Naive B cell (primary cell): ENCODE results near the gene PITPNC1. TPM values are rescaled to one million over a fixed set of nuclear protein-coding genes. Genes with fewer than 3 reads are reported as not detected.
A peak's percentile ranks its signal among the peaks of the same experiment; 100 is the strongest.
"Not testable (repeated sequence)": the region's sequence is repeated elsewhere in the genome, so short reads cannot be mapped to it uniquely, and the experiment has no call there.

Experiments used
- ATAC-seq, 2 donors: fragments of 150-1000 bp; cut with Tn5 transposase; 2 replicates each; pipeline ENCODE4 v1.10.0; 2021; ENCODE audit warnings: low read depth in 2 of 2, mild to moderate bottlenecking in 2 of 2, moderate library complexity in 2 of 2
- DNase-seq: peaks from one replicate; pipeline ENCODE4 v3.0.0; 2022
- H3K27ac Mint-ChIP-seq, 6 donors: one replicate each; pipeline ENCODE4 v1.8.0; 2020 to 2022; ENCODE audit warnings: mild to moderate bottlenecking in 6 of 6, mixed read lengths in 6 of 6, moderate library complexity in 5 of 6, inconsistent platforms in 2 of 6
- H3K27me3 Mint-ChIP-seq, 3 donors: one replicate each; pipeline ENCODE4 v1.8.0; 2021 to 2022; ENCODE audit warnings: mixed read lengths in 3 of 3, mild to moderate bottlenecking in 1 of 3
- H3K36me3 Mint-ChIP-seq, 2 donors: one replicate each; pipeline ENCODE4 v1.8.0; 2020 to 2022; ENCODE audit warnings: mixed read lengths in 2 of 2, inconsistent platforms in 1 of 2, mild to moderate bottlenecking in 1 of 2
- H3K4me1 Mint-ChIP-seq, 3 donors: one replicate each; pipeline ENCODE4 v1.8.0; 2020 to 2022; ENCODE audit warnings: mixed read lengths in 3 of 3, inconsistent platforms in 1 of 3, mild to moderate bottlenecking in 1 of 3, moderate library complexity in 1 of 3
- H3K4me3 Mint-ChIP-seq, 8 donors: one replicate each; pipeline ENCODE4 v1.8.0; 2020 to 2022; ENCODE audit warnings: mild to moderate bottlenecking in 8 of 8, mixed read lengths in 8 of 8, moderate library complexity in 8 of 8, inconsistent platforms in 2 of 8
- H3K9me3 Mint-ChIP-seq, 7 donors: one replicate each; pipeline ENCODE4 v1.8.0; 2020 to 2022; ENCODE audit warnings: mixed read lengths in 7 of 7, mild to moderate bottlenecking in 5 of 7, inconsistent platforms in 2 of 7, moderate library complexity in 1 of 7
- polyA plus RNA-seq, 6 donors: library from polyadenylated mRNA; unstranded; fragments of 300-500 nt; fragmentation: Illumina TruSeq; gene quantifications; one replicate each; pipeline ENCODE4 v1.2.3, GENCODE V29; 2021; ENCODE audit warnings: low read depth in 6 of 6

PITPNC1 gene
- polyA plus RNA-seq, 6 donors from 2014 or later: 7.2 to 14.5 (median 12.3) TPM

DNA sequence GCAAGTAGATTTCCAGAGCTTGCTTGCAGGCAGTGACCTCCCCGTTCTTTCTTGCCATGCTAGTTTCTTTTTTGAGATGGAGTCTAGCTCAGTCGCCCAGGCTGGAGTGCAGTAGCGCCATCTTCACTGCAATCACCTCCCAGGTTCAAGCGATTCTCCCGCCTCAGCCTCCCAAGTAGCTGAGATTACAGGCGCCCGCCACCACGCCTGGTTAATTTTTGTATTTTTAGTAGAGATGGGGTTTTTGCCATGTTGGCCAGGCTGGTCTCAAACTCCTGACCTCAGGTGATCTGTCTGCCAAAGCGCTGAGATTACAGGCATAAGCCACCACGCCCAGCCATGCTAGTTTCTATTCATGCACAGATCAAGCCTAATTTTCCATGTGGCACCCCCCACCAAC is 139.5 kb downstream of the PITPNC1 start:
- not testable (repeated sequence) for H3K27me3 Mint-ChIP-seq, ATAC-seq, H3K36me3 Mint-ChIP-seq, H3K4me3 Mint-ChIP-seq, DNase-seq, H3K27ac Mint-ChIP-seq
- Mint-ChIP-seq H3K9me3 (peaks cover 0 to 11% (median 7%) of the 10 kb centered on the region in 7 donors), H3K4me1 (peaks cover 10 to 25% (median 24%) of the 10 kb centered on the region in 3 donors)

- no peaks in the 10 kb centered on the region for H3K27me3 Mint-ChIP-seq
- ATAC-seq (no peak), DNase-seq (no peak)
- no peak overlapping the region for H3K27ac Mint-ChIP-seq
- no peaks in the 10 kb centered on the region for H3K36me3 Mint-ChIP-seq
- no peak overlapping the region for H3K4me3 Mint-ChIP-seq
- H3K9me3 Mint-ChIP-seq: peaks cover 0 to 11% (median 7%) of the 10 kb centered on the region in 7 donors
- H3K4me1 Mint-ChIP-seq: peaks cover 10 to 25% (median 24%) of the 10 kb centered on the region in 3 donors
Observed at GRCh38 chr17:67517325-67517724, 140.2 kb downstream of the PITPNC1 start.

GRCh38 chr17:67518876-67519275 is 141.8 kb downstream of the PITPNC1 start:
- Mint-ChIP-seq H3K27ac (no peak overlapping the region), H3K9me3 (peaks cover 0 to 11% (median 7%) of the 10 kb centered on the region in 7 donors), H3K27me3 (no peaks in the 10 kb centered on the region), H3K4me3 (no peak overlapping the region), H3K36me3 (no peaks in the 10 kb centered on the region), H3K4me1 (peaks cover 8 to 21% (median 21%) of the 10 kb centered on the region in 3 donors)
- no peak for ATAC-seq
- no peak for DNase-seq

- no peak overlapping the region for H3K4me3 Mint-ChIP-seq
- no peaks in the 10 kb centered on the region for H3K27me3 Mint-ChIP-seq
- peaks cover 0 to 11% (median 7%) of the 10 kb centered on the region in 7 donors for H3K9me3 Mint-ChIP-seq
- H3K27ac Mint-ChIP-seq: peak overlapping the region in 3 of 6 donors; percentile 22 to 90 (median 47)
- H3K4me1 Mint-ChIP-seq: peaks cover 6 to 20% (median 20%) of the 10 kb centered on the region in 3 donors
- H3K36me3 Mint-ChIP-seq: no peaks in the 10 kb centered on the region
- DNase-seq (no peak), ATAC-seq (no peak)
Observed at GRCh38 chr17:67519801-67520251, 142.7 kb downstream of the PITPNC1 start.

- no peak for ATAC-seq
Observed at GRCh38 chr17:67520252-67520906, 143.3 kb downstream of the PITPNC1 start.

GRCh38 chr17:67520916-67521774 is 144.1 kb downstream of the PITPNC1 start:
- Mint-ChIP-seq H3K27me3 (no peaks in the 10 kb centered on the region), H3K4me3 (no peak overlapping the region), H3K9me3 (peaks cover 0 to 11% (median 7%) of the 10 kb centered on the region in 7 donors), H3K27ac (peak overlapping the region in 1 of 6 donors; percentile 32), H3K4me1 (peaks cover 6 to 20% (median 14%) of the 10 kb centered on the region in 3 donors), H3K36me3 (no peaks in the 10 kb centered on the region)
- ATAC-seq (no peak), DNase-seq (no peak)

More at GRCh38 chr17:67520252-67520906, 143.3 kb downstream of the PITPNC1 start:
- no peak for DNase-seq
- H3K4me3 Mint-ChIP-seq: peak overlapping the region in 1 of 8 donors; percentile 4
- peaks cover 0 to 11% (median 7%) of the 10 kb centered on the region in 7 donors for H3K9me3 Mint-ChIP-seq
- H3K27me3 Mint-ChIP-seq: no peaks in the 10 kb centered on the region
- peak overlapping the region in 4 of 6 donors; percentile 22 to 81 (median 40) for H3K27ac Mint-ChIP-seq
- H3K36me3 Mint-ChIP-seq: no peaks in the 10 kb centered on the region
- H3K4me1 Mint-ChIP-seq: peaks cover 6 to 20% (median 15%) of the 10 kb centered on the region in 3 donors

DNA sequence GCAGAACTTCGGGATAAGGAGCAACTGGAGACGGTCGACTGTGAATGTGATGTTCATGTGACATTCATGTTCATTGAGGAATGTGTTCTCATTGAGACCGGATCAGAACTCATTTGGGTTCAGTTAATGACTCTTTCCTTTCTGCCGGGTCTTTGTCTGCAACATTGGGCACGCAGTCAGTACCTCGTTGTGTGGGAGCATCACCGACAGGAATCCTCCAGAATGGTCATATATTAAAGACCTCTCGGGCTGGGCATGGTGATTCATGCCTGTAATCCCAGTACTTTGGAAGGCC is 144.6 kb downstream of the PITPNC1 start:
- Mint-ChIP-seq H3K27ac (no peak overlapping the region), H3K4me3 (no peak overlapping the region), H3K27me3 (no peaks in the 10 kb centered on the region), H3K9me3 (peaks cover 0 to 11% (median 7%) of the 10 kb centered on the region in 7 donors), H3K4me1 (peaks cover 6 to 19% (median 14%) of the 10 kb centered on the region in 3 donors), H3K36me3 (no peaks in the 10 kb centered on the region)
- DNase-seq (no peak), ATAC-seq (no peak)

- H3K36me3 Mint-ChIP-seq: no peaks in the 10 kb centered on the region
- peaks cover 0 to 5% (median 0%) of the 10 kb centered on the region in 7 donors for H3K9me3 Mint-ChIP-seq
- DNase-seq: no peak
- peaks cover 6 to 15% (median 14%) of the 10 kb centered on the region in 3 donors for H3K4me1 Mint-ChIP-seq
- no peak for ATAC-seq
- H3K4me3 Mint-ChIP-seq: no peak overlapping the region
- H3K27me3 Mint-ChIP-seq: no peaks in the 10 kb centered on the region
- no peak overlapping the region for H3K27ac Mint-ChIP-seq
Observed at GRCh38 chr17:67523101-67523500, 146.0 kb downstream of the PITPNC1 start.

GRCh38 chr17:67525239-67526135 is 148.4 kb downstream of the PITPNC1 start:
- DNase-seq (no peak), ATAC-seq (no peak)
- Mint-ChIP-seq H3K27me3 (no peaks in the 10 kb centered on the region), H3K4me1 (peaks cover 3 to 6% (median 4%) of the 10 kb centered on the region in 3 donors), H3K36me3 (no peaks in the 10 kb centered on the region), H3K4me3 (no peak overlapping the region), H3K9me3 (no peaks in the 10 kb centered on the region), H3K27ac (peak overlapping the region in 1 of 6 donors; percentile 32)

GRCh38 chr17:67526700-67527099 is 149.6 kb downstream of the PITPNC1 start:
- no peak for ATAC-seq
- Mint-ChIP-seq H3K36me3 (no peaks in the 10 kb centered on the region), H3K9me3 (no peaks in the 10 kb centered on the region), H3K4me3 (no peak overlapping the region), H3K27ac (no peak overlapping the region), H3K27me3 (no peaks in the 10 kb centered on the region), H3K4me1 (peaks cover 0 to 4% (median 3%) of the 10 kb centered on the region in 3 donors)
- DNase-seq: no peak

- Mint-ChIP-seq H3K4me3 (no peak overlapping the region), H3K27ac (no peak overlapping the region), H3K27me3 (no peaks in the 10 kb centered on the region), H3K9me3 (no peaks in the 10 kb centered on the region), H3K36me3 (no peaks in the 10 kb centered on the region), H3K4me1 (peaks cover 0 to 4% (median 3%) of the 10 kb centered on the region in 3 donors)
- DNase-seq: no peak
- ATAC-seq: no peak
Observed at GRCh38 chr17:67528751-67529436, 151.8 kb downstream of the PITPNC1 start.

GRCh38 chr17:67531291-67531690 is 154.2 kb downstream of the PITPNC1 start:
- no peak for ATAC-seq
- no peaks in the 10 kb centered on the region for H3K27me3 Mint-ChIP-seq
- peaks cover 10 to 16% of the 10 kb centered on the region in 2 donors for H3K36me3 Mint-ChIP-seq
- H3K4me1 Mint-ChIP-seq: peaks cover 0 to 4% (median 3%) of the 10 kb centered on the region in 3 donors
- H3K27ac Mint-ChIP-seq: no peak overlapping the region
- H3K9me3 Mint-ChIP-seq: peaks cover 0 to 3% (median 0%) of the 10 kb centered on the region in 7 donors
- H3K4me3 Mint-ChIP-seq: no peak overlapping the region
- DNase-seq: no peak
